Skin epidermis (tissue), 12 donors: Measurements from ENCODE around the gene B3GAT1.

ENCODE experiments used
- H3K27ac ChIP-seq, 21 experiments: fragments of 200-600 bp; sonication (generic) in 11 of 21; one replicate each; pipeline ENCODE4 v1.5.0; 2020; ENCODE audit warnings: mild to moderate bottlenecking in 3 of 21, inconsistent platforms in 2 of 21, moderate library complexity in 2 of 21
- H3K4me3 ChIP-seq, 7 experiments: fragments of 200-600 bp; sonication (generic) in 2 of 7; one replicate each; pipeline ENCODE4 v1.5.0; 2020; ENCODE audit warnings: inconsistent platforms in 2 of 7, mild to moderate bottlenecking in 2 of 7, moderate library complexity in 1 of 7

Gene B3GAT1

DNA sequence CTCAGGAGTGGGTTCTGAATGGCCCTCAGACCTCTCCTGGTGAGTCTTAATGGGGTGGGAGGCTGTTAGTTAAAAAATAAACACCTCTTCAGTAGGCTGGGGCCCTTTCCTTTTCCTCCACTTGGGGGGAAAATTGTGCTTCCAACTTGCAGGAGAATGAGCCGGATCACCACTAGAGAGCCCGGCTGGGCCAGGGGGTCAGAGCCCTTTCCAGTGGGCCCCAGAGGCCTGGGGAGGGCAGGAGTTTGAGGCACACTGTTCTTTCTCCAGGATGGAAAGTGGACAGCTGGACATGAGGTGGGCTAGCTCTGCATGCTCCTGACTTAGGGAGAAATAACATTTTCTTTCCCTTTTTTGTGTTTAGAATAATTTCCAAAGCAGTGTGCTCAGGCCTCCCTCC, 32.8 kb downstream of the B3GAT1 start:
- no peak overlapping the region for H3K27ac ChIP-seq

GRCh38 chr11:134377876-134378275, 34.2 kb downstream of the B3GAT1 start:
- no peak overlapping the region for H3K4me3 ChIP-seq
- H3K27ac ChIP-seq, result no peak overlapping the region

More for the DNA sequence above, 32.8 kb downstream of the B3GAT1 start:
- no peak overlapping the region for H3K4me3 ChIP-seq

- Histone ChIP-seq H3K27ac (no peak overlapping the region), H3K4me3 (no peak overlapping the region)
These were observed 35.7 kb downstream of the B3GAT1 start for GRCh38 chr11:134376150-134376921.

DNA sequence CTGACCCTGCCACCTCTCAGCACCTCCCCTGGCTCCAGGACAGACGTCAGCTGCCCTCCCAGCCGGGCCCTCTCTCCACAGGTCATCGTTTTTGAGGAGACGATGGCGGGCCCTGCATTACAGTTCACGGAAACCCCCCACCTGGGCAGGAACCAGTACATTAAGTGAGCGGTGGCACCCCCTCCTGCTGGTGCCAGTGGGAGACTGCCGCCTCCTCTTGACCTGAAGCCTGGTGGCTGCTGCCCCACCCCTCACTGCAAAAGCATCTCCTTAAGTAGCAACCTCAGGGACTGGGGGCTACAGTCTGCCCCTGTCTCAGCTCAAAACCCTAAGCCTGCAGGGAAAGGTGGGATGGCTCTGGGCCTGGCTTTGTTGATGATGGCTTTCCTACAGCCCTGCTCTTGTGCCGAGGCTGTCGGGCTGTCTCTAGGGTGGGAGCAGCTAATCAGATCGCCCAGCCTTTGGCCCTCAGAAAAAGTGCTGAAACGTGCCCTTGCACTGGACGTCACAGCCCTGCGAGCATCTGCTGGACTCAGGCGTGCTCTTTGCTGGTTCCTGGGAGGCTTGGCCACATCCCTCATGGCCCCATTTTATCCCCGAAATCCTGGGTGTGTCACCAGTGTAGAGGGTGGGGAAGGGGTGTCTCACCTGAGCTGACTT, 37.0 kb downstream of the B3GAT1 start:
- Histone ChIP-seq H3K4me3 (no peak overlapping the region), H3K27ac (no peak overlapping the region)

DNA sequence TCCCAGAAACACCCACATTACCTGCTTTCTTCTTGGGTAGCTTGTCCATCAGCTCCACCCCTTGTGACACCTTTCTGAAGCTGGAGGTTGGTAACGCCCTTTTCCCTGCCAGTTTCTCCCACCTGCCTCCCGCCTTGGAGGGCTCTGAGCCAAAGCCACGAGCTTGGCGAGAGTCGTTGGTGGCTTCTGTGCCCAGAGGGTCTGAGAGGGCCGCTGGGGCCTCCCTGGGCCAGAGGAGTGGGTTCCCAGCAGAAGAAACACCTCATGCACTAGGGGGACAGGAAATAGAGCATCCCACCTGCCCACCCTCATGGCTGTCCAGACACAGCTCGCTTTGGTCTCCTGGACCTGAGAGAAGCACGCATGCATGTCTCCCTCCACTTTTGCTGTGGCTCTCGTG, 37.9 kb downstream of the B3GAT1 start:
- Histone ChIP-seq H3K4me3 (no peak overlapping the region), H3K27ac (no peak overlapping the region)

DNA sequence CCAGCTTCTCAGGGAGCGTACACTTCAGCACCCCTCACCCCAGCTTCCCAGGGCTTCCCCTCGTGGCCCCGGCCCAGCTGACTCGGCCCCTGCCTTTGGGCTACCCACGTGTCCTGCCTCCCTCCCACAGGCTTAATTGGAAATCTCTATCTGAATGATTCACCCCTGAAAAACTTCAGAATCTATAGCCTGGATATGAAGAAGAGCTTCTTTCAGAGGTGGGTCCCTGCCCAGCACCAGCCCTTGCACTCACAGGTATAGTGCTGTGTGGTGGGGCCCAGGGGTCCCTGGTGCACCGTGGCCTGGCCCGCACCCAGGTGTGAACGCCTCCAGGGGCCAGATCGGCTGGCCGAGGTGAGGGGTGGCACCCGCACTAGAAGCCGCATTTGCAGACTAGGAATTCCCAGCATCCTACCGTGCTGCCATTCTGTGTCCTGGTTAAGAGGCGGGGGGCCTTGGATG, 38.4 kb downstream of the B3GAT1 start:
- Histone ChIP-seq H3K27ac (no peak overlapping the region), H3K4me3 (no peak overlapping the region)

DNA sequence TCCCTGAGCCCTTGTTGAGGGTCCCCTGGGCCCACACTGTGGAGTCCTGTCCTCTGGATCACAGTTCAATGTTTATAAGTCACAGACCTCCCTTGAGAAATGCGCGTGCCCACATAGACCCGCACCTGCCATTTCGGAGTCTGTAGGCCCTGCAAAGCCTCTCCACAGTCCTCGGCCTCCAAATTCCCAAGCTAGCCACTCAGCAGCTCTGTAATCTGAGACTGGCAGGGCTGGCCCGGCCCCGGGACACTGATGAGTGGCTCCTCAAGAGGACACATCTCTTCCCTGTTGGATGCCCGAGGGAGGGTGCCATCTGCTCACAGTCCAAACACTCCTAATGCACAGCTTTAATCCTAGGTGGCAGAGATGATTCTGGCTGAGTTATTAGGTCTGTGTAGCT, 39.1 kb downstream of the B3GAT1 start:
- Histone ChIP-seq H3K27ac (no peak overlapping the region), H3K4me3 (no peak overlapping the region)

- Histone ChIP-seq H3K27ac (no peak overlapping the region), H3K4me3 (no peak overlapping the region)
These were observed 39.5 kb downstream of the B3GAT1 start for GRCh38 chr11:134372536-134372935.

- no peak overlapping the region for H3K4me3 ChIP-seq
- no peak overlapping the region for H3K27ac ChIP-seq
These were observed 40.4 kb downstream of the B3GAT1 start for GRCh38 chr11:134371436-134372185.

DNA sequence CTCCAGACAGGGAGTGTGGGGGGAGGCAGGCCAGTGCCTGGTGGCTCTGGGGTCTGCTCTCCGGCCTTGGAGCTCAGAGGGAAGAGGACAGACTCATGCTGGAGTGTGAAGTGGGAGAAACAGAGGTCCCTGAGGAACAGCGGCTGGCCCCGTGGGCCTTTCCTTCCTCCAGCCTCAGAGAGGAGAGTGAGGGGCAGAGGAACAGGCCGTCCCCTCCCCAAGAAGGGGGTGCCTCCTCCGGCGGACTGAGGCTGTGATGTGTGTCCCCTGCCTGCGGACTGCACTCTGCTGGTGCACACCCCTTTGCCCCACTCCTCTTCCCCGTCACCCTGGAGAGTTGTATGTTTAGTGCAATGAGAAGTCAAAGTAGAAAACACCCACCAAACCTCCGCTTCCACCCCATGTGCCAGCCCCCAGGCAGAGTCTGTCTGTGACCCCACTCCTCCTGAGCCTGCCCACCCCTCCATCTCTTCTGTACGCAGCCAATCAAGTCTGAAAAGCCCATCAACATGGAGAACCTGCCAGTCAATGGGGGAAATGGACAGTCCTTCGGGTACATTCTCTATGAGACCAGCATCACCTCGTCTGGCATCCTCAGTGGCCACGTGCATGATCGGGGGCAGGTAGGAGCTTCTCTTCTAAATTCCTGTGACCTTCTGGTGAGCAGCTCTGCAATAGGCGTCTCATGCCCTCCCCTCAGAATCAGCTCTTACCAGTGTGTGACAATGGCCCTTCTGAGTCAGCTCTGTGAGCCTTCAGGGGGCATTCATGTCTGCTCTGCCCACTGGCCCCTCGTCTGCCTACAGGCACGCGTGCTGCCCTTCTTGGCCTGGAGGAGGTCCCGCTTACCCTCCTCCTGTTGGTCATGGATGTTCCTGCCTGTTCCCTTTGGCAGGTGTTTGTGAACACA, 41.3 kb downstream of the B3GAT1 start:
- Histone ChIP-seq H3K27ac (no peak overlapping the region), H3K4me3 (no peak overlapping the region)

- no peak overlapping the region for H3K27ac ChIP-seq
- H3K4me3 ChIP-seq, result no peak overlapping the region
These were observed 42.2 kb downstream of the B3GAT1 start for GRCh38 chr11:134369656-134370525.

GRCh38 chr11:134367781-134368180, 44.3 kb downstream of the B3GAT1 start:
- Histone ChIP-seq H3K4me3 (no peak overlapping the region), H3K27ac (no peak overlapping the region)

- Histone ChIP-seq H3K27ac (no peak overlapping the region), H3K4me3 (no peak overlapping the region)
These were observed 45.8 kb downstream of the B3GAT1 start for GRCh38 chr11:134366254-134366653.

DNA sequence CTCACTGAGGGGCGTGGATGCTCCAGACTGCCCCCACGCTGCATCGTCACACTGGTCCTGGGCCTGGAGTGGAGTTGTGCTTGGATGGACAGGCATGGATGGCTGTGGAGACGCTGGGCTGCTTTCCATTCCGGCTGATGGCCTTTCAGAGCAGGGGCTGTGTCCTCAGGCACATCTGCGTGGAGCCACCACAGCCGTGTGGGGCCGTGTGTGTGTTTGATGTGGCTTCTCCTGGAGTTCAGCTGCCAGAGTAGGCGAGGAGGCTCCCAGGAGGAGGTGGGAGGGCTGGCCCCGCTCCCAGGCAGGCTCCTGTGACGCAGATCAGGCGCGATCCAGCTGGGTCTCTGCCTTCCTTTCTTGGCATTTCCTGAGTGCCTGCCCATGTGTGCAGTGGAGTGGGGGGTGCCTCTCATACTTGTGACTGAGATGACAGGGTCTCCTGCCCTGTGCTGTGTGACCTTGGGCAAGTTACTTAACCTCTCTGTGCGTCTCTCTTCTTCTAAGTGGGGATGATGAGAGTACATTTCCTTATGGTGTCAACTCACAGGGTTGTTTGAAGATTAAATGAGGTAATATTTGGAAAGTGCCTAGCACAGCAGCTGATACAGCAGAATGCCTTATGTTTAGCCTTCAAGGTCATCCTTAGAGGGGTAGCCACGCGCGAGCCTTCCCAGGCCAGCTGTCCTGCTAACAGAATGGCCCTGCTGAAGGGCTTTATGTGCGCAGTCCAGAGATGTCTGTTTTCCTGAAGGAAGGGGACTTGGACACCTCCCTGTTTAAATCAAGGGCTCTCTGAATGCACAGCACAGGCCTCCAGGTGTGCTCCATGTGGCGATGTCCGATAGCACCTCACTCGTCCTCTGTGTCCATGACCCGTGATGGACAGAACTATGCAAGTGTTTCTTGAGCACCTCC, 46.8 kb downstream of the B3GAT1 start:
- Histone ChIP-seq H3K27ac (no peak overlapping the region), H3K4me3 (no peak overlapping the region)

DNA sequence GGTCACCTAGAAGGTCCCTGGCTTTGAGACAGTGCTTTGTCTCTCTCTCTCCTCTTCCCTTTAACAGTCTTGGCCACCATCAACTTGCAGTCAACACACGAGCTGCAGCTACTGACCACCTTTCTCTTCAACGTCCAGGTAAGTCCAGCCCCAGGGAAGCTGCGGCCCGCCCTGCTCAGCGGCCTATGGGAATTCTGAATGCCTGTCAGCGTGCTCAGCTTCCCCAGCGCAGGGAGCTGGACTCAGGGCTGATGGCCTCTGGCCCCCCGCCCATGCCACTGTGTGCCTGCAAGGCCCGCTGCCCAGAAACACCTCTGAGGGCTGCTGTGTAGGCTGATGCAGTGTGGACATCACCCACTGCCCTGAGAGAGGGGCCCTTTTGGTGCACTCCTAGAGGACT, 47.8 kb downstream of the B3GAT1 start:
- Histone ChIP-seq H3K27ac (no peak overlapping the region), H3K4me3 (no peak overlapping the region)

GRCh38 chr11:134363592-134363991, 48.5 kb downstream of the B3GAT1 start:
- H3K27ac ChIP-seq, result no peak overlapping the region
- H3K4me3 ChIP-seq, result no peak overlapping the region

- no peak overlapping the region for H3K4me3 ChIP-seq
- no peak overlapping the region for H3K27ac ChIP-seq
These were observed 48.9 kb downstream of the B3GAT1 start for GRCh38 chr11:134363161-134363560.
